Measurements from ENCODE around the gene P4HB.

DNA sequence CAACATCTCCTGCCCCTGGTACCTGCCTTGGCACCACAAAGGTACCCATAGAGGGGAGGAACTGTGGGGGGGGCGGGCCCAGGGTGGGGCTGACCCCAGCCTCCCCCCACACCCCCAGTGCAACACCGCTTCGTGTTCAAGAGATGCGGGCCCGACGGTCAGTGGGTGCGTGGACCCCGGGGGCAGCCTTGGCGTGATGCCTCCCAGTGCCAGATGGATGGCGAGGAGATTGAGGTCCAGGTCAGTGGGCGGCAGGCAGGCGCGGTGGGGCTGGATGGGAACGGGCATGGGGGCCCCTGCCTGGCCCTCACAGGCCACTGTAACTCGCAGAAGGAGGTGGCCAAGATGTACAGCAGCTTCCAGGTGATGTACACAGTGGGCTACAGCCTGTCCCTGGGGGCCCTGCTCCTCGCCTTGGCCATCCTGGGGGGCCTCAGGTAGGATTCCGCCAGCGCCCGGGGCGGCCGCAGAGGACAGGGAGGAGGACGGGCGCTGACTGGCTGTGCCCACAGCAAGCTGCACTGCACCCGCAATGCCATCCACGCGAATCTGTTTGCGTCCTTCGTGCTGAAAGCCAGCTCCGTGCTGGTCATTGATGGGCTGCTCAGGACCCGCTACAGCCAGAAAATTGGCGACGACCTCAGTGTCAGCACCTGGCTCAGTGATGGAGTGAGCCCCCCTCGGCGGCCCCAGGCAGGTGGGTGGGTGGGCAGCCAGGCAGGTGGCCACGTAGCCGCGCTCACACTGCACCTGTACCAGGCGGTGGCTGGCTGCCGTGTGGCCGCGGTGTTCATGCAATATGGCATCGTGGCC, 49.2 kb downstream of the P4HB start:
- no peak for TF ChIP-seq POLR2A (IDR thresholded peaks at IDR 0.05)
- TF ChIP-seq, protein P1, sequence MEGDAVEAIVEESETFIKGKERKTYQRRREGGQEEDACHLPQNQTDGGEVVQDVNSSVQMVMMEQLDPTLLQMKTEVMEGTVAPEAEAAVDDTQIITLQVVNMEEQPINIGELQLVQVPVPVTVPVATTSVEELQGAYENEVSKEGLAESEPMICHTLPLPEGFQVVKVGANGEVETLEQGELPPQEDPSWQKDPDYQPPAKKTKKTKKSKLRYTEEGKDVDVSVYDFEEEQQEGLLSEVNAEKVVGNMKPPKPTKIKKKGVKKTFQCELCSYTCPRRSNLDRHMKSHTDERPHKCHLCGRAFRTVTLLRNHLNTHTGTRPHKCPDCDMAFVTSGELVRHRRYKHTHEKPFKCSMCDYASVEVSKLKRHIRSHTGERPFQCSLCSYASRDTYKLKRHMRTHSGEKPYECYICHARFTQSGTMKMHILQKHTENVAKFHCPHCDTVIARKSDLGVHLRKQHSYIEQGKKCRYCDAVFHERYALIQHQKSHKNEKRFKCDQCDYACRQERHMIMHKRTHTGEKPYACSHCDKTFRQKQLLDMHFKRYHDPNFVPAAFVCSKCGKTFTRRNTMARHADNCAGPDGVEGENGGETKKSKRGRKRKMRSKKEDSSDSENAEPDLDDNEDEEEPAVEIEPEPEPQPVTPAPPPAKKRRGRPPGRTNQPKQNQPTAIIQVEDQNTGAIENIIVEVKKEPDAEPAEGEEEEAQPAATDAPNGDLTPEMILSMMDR (IDR thresholded peaks at IDR 0.05), result no peak
